ENCODE results near the gene KPNA1.
A peak's percentile ranks its signal among the peaks of the same experiment; 100 is the strongest.

KPNA1 gene

DNA sequence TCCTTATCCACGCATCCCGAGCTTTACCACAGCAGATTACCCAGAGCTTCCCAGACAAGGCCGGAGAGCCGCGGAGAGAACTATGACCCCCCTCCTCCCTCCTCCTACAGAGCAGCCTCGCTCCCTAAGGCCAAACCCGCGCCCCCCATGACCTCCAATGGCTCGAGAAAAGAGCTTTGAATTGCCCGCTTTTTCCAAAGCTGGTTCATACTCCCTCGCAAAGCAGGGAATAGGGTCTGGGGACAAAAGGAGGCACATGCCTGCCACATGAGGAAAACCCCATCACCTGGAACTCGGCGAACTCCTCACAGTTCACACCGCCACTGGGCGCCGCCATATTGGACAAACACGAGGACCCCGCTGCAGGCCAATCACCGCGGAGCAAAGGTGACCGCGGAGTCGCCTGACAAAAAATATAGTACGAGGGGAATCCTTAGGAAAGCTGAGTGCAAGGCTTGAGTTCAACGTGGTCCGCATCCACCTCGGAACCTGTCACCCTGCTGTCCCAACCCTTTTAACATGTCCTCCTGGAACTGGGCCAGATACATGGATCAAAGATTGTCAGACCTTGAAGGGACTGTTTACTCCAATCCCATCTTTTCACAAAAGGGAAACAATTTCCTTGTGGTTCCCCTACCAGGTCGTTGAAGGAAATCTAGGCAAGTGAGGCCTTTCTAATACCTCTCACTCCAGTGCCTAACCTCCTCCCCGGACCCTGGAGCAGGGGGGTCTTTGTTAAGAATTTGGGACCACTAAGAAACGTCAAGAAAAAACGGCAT is 131.7 kb downstream of the KPNA1 start, which contains the start of gene MIX23:
Gene MIX23 (minus strand): TSS at position 344 of the 779 bp plus-strand sequence. CDS start 7 bp downstream, at position 337.
- DNase-seq (ENCODE audit: low read depth in 2 of 2) = peak; percentile 78 to 87

DNA sequence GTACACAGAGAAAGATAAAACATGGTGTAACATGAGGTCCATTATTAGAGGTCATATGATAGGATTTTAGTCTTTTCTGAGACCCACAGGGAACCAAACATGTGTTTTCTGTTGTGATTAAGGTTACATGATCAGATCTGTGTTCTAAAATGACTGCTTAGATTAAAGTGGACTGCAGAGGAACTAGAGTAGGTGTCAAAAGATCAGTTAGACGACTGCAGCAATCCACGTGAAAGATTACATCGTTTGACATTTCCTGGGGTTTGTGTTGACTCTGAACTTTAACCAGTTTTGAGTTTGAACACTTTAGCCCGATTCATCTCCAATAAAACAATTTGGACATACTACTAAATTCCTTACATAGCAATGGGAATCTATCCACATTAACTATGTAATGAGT is 136.8 kb downstream of the KPNA1 start:
- no peak for DNase-seq (ENCODE audit: low read depth in 2 of 2)

DNA sequence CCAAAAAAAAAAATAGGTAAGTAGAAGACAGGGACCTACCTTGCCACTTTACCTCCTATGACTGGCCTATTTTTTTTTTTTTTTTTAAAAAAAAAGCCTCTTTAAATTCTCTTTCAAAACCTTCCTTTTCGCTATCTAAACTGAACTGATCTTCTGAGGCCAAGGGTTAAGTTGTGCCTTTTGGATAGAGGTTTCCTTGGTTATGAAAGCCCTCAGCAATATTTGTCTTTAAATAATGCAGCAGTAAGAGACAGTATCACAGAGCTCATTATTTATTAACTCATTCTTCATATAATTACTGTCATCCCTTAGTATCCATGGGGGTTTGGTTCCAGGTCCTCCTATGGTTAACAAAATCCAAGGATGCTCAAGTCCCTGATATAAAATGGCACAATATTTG is 140.7 kb downstream of the KPNA1 start:
- no peak for DNase-seq (ENCODE audit: low read depth in 2 of 2)

All from stimulated activated CD4-positive, alpha-beta T cell treated with anti-CD3 and anti-CD28 coated beads, Interleukin-12 subunit alpha, Interleukin-12 subunit beta, amount 100 ng/mL, for 24 hours (primary cell).